NCI-H1930 (cell line): ENCODE results near the gene NECTIN4.
"Not testable (repeated sequence)": the region's sequence is repeated elsewhere in the genome, so short reads cannot be mapped to it uniquely, and the experiment has no call there.

Experiments used
- DNase-seq, 2 experiments: peaks; one replicate each; lab custom pipeline; 2025; lab: John Stamatoyannopoulos, UW

Gene NECTIN4

GRCh38 chr1:161089251-161089924 lies at the start of gene NECTIN4:
Gene NECTIN4, minus strand, starts transcription at chr1:161089558. Its CDS starts 262 bp downstream, at chr1:161089296.
- DNase-seq: no peak

- no peak for DNase-seq
These were observed 49.1 kb upstream of the NECTIN4 start for GRCh38 chr1:161138431-161138830.

GRCh38 chr1:161137881-161138280 lies 48.5 kb upstream of the NECTIN4 start:
- no peak for DNase-seq

GRCh38 chr1:161133220-161133740 lies 43.9 kb upstream of the NECTIN4 start:
- no peak for DNase-seq

GRCh38 chr1:161132410-161133219 lies 43.3 kb upstream of the NECTIN4 start, which contains the start of gene DEDD:
Gene DEDD, minus strand, starts transcription at chr1:161132667. Its CDS starts 8,205 bp downstream, at chr1:161124462.
- DNase-seq: peak; percentile 94 to 95

GRCh38 chr1:161131523-161132409 lies 42.4 kb upstream of the NECTIN4 start:
- no peak for DNase-seq

- no peak for DNase-seq
These were observed 40.9 kb upstream of the NECTIN4 start for GRCh38 chr1:161130266-161130665.

GRCh38 chr1:161128591-161129420 lies 39.4 kb upstream of the NECTIN4 start:
- DNase-seq: no peak

GRCh38 chr1:161127649-161128048 lies 38.3 kb upstream of the NECTIN4 start:
- no peak for DNase-seq

- no peak for DNase-seq
These were observed 33.6 kb upstream of the NECTIN4 start for GRCh38 chr1:161122967-161123366.

- no peak for DNase-seq
These were observed 32.5 kb upstream of the NECTIN4 start for GRCh38 chr1:161121834-161122233.

GRCh38 chr1:161121042-161121650 lies 31.8 kb upstream of the NECTIN4 start:
- DNase-seq: no peak

GRCh38 chr1:161119092-161119903 lies 29.9 kb upstream of the NECTIN4 start:
- DNase-seq: no peak

- peak; percentile 61 to 73 for DNase-seq
These were observed 28.6 kb upstream of the NECTIN4 start, which contains the start of the genes NIT1 and PFDN2 for GRCh38 chr1:161117759-161118581. Gene NIT1, plus strand, starts transcription at chr1:161118105. Its CDS starts 72 bp downstream, at chr1:161118177. Gene PFDN2, minus strand, starts transcription at chr1:161118037. Its CDS starts 11 bp downstream, at chr1:161118026.

- DNase-seq: not testable (repeated sequence)
These were observed 26.6 kb upstream of the NECTIN4 start for GRCh38 chr1:161115961-161116360.

- no peak for DNase-seq
These were observed 25.9 kb upstream of the NECTIN4 start for GRCh38 chr1:161115132-161115711.

GRCh38 chr1:161114556-161114955 lies 25.2 kb upstream of the NECTIN4 start:
- DNase-seq: no peak

GRCh38 chr1:161113915-161114314 lies 24.6 kb upstream of the NECTIN4 start:
- DNase-seq: no peak
